ENCODE measurements around the gene TNS3.
A peak's percentile ranks its signal among the peaks of the same experiment; 100 is the strongest.

TNS3 gene

GRCh38 chr7:47464266-47464665, 117.6 kb downstream of the TNS3 start:
- DNase-seq, result no peak

- DNase-seq, result no peak
Observed at GRCh38 chr7:47461746-47462145, 120.2 kb downstream of the TNS3 start.

GRCh38 chr7:47461161-47461560, 120.8 kb downstream of the TNS3 start:
- no peak for DNase-seq

- peak; percentile 94 for DNase-seq
Observed at GRCh38 chr7:47460251-47460989, 121.5 kb downstream of the TNS3 start.

GRCh38 chr7:47458486-47458885, 123.4 kb downstream of the TNS3 start:
- DNase-seq, result no peak

GRCh38 chr7:47458057-47458456, 123.9 kb downstream of the TNS3 start:
- DNase-seq, result no peak

GRCh38 chr7:47456210-47456955, 125.5 kb downstream of the TNS3 start:
- DNase-seq, result no peak

GRCh38 chr7:47455872-47456185, 126.1 kb downstream of the TNS3 start:
- no peak for DNase-seq

- DNase-seq, result no peak
Observed at GRCh38 chr7:47454974-47455871, 126.7 kb downstream of the TNS3 start.

GRCh38 chr7:47454069-47454973, 127.6 kb downstream of the TNS3 start:
- no peak for DNase-seq

- peak; percentile 55 for DNase-seq
Observed at GRCh38 chr7:47453093-47454061, 128.5 kb downstream of the TNS3 start.

- DNase-seq, result no peak
Observed at GRCh38 chr7:47452715-47453092, 129.2 kb downstream of the TNS3 start.

GRCh38 chr7:47452295-47452694, 129.6 kb downstream of the TNS3 start:
- no peak for DNase-seq

- DNase-seq, result no peak
Observed at GRCh38 chr7:47451851-47452205, 130.1 kb downstream of the TNS3 start.

- no peak for DNase-seq
Observed at GRCh38 chr7:47449810-47450590, 131.9 kb downstream of the TNS3 start.

GRCh38 chr7:47448971-47449370, 132.9 kb downstream of the TNS3 start:
- DNase-seq, result no peak

- DNase-seq, result no peak
Observed at GRCh38 chr7:47447621-47448349, 134.1 kb downstream of the TNS3 start.

GRCh38 chr7:47446871-47447466, 134.9 kb downstream of the TNS3 start:
- no peak for DNase-seq

- no peak for DNase-seq
Observed at GRCh38 chr7:47444376-47445098, 137.4 kb downstream of the TNS3 start.

Data from DMS153 (cell line).